Measurements from ENCODE around the gene KLHL17. TPM values are rescaled to one million over a fixed set of nuclear protein-coding genes. Genes with fewer than 3 reads are reported as not detected.

The KLHL17 gene
- total RNA-seq, 1 experiment from 2014 or later: 41.4 TPM

DNA sequence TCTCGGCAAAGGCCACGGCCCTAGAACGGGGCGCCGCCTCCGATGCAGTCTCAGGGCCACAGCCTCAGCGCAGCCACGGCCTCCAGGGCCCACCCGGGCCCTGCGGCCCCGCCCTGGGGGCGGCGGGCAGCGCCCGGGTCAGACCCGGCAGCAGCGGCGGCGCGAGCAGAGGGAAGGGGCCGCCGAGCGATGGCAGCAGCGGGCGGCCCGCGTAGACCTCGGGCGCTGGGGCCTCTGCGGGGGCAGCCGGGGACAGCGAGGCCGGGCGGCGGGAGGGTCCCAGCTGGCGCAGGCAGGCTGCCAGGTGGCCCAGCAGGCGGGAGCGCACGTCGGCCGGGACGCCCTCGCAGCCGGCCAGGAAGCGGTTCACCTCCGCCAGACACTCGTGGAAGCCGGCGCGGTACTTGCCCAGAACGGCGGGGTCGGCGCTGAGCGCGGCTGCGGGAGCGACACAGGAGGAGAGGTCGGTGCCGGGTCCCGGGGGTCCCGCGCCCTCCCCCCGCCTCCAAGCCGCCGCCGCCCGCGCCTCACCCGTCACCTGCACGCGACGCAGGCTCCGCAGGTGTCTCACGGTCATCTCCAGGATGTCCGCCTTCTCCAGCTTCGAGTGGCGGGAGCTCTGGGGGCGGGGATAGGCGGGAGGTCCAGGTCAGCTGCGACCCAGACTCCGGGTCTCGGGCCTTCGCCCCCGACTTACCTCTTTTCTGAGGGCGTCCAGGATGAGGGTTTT, 38.8 kb downstream of the KLHL17 start:
- peak; percentile 56 for DNase-seq
- Histone ChIP-seq H4K8ac (replicated peaks; ENCODE audit: insufficient read length, low read depth, low read length) (no peak overlapping the region), H3K56ac (ENCODE audit: insufficient read length, low read depth, low read length) (no peak overlapping the region), H3K23ac (ENCODE audit: insufficient read length, low read depth, low read length) (no peak overlapping the region), H4K20me1 (ENCODE audit: control insufficient read depth, insufficient read depth, insufficient read length) (no peaks in the 10 kb centered on the region), H2AFZ (ENCODE audit: low read length) (no peak overlapping the region), H3K9ac (ENCODE audit: extremely low read depth, insufficient read length, low read length) (no peak overlapping the region), H3K27ac (ENCODE audit: insufficient read length, low read depth, low read length) (no peak overlapping the region), H3K14ac (ENCODE audit: insufficient read depth, low read length) (no peak overlapping the region), H3K79me1 (ENCODE audit: insufficient read depth, low read depth, low read length, poor library complexity, severe bottlenecking) (no peaks in the 10 kb centered on the region), H4K91ac (ENCODE audit: insufficient read length, low read depth, low read length) (no peak overlapping the region), H2AK5ac (ENCODE audit: insufficient read length, low read length) (no peak overlapping the region), H2BK12ac (ENCODE audit: insufficient read length, low read depth, low read length) (no peak overlapping the region), H3K4ac (ENCODE audit: low read depth, low read length) (no peak overlapping the region), H3K23me2 (ENCODE audit: insufficient read length, low read depth, low read length, poor library complexity, severe bottlenecking) (peaks cover 20% of the 10 kb centered on the region), H3K9me3 (ENCODE audit: control insufficient read depth, low read depth, low read length) (no peaks in the 10 kb centered on the region), H2BK15ac (ENCODE audit: low read depth, low read length) (no peak overlapping the region), H3K79me2 (ENCODE audit: insufficient read depth, low read length) (no peaks in the 10 kb centered on the region), H3K4me1 (ENCODE audit: insufficient read depth, low read length) (0 out of 2 replicates have a peak, but pooled peaks cover 1% of the 10 kb centered on the region), H3K27me3 (ENCODE audit: insufficient read depth, low read length) (peaks cover 37% of the 10 kb centered on the region; the same call in 1 of the 2 replicates), H4K5ac (ENCODE audit: insufficient read length, low read depth, low read length) (no peak overlapping the region), H2BK120ac (ENCODE audit: low read depth, low read length, poor library complexity, severe bottlenecking) (no peak overlapping the region), H2BK20ac (ENCODE audit: low read depth, low read length, poor library complexity, severe bottlenecking) (no peak overlapping the region), H3T11ph (ENCODE audit: low read length) (no peak overlapping the region), H3K18ac (ENCODE audit: insufficient read length, low read depth, low read length) (no peak overlapping the region), H2BK5ac (ENCODE audit: insufficient read length, low read length) (no peak overlapping the region), H3K4me2 (ENCODE audit: insufficient read depth, insufficient read length, low read length) (peak overlapping the region; percentile 17)
- Mint-ChIP-seq H3K4me1 (peaks cover 5 to 18% of the 10 kb centered on the region in 2 experiments), H3K4me3 (peak overlapping the region in 1 of 2 experiments; percentile 68; a peak in 3 of 5 replicates), H3K36me3 (ENCODE audit: insufficient read depth in 1 of 3, low read depth in 3 of 3) (no peaks in the 10 kb centered on the region), H3K9me3 (no peaks in the 10 kb centered on the region), H3K27me3 (ENCODE audit: low read depth) (peaks cover 79% of the 10 kb centered on the region), H3K27ac (no peak overlapping the region)
- WGBS (ENCODE audit: extremely low coverage, insufficient read length, low lambda C conversion rate): no CpG with 5 or more reads among the region's 86 CpGs
- TF ChIP-seq CTCF (conservative IDR thresholded peaks at IDR 0.05): no peak

Data from H9 (cell line).